Smooth muscle cell of trachea (primary cell): ENCODE data around the gene HLX. TPM values are rescaled to one million over a fixed set of nuclear protein-coding genes. Genes with fewer than 3 reads are reported as not detected.

Experiments used
- total RNA-seq: library from RNA; depleted of rRNA; stranded (reverse); fragments of >200 nt; gene quantifications from 2 replicates; pipeline ENCODE4 v1.2.1, GENCODE V29; 2014

Gene HLX
- total RNA-seq = 2.6 and 8.9 TPM in 2 replicates

DNA sequence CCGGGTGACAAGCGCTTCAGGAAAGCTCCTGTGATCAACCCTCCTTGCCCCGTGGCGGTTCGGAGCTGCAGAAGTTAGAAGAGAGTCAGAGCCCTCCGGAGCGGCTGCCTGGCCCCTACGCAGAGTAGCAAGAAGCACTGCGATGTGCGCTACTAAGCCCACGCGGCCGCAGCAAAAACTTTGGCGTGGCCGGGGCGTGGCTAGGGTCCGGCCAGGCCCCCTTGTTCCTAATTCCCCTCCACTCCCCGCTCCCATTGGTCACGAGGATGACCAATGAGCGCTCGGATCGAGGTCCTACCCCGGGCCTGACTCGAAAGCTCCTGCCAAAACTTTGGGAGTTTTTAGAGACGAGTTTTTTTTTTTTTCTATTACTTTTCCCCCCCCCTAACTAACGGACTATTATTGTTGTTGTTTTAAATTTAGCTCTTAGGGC is at the start of gene HLX:
TSS of gene HLX (plus strand) at position 368 of the 433 bp plus-strand sequence. CDS start 415 bp downstream, outside the sequence.

Other genes starting within 250 kb of the HLX start
- 0.50 and 0.87 TPM in 2 replicates for gene C1orf115, start 189.1 kb upstream of the HLX start, total RNA-seq
- 6.1 and 14.2 TPM in 2 replicates for gene MTARC2, start 131.1 kb upstream of the HLX start, total RNA-seq
- gene MTARC1, start 92.5 kb upstream of the HLX start, total RNA-seq = 1.2 and 3.0 TPM in 2 replicates